Measurements from ENCODE around the gene TPX2. TPM values are rescaled to one million over a fixed set of nuclear protein-coding genes. Genes with fewer than 3 reads are reported as not detected.

The TPX2 gene
- total RNA-seq, 6 donors from 2014 or later: 1.0 to 6.7 (median 3.8) TPM

- TF ChIP-seq CTCF (IDR thresholded peaks at IDR 0.05) (no peak), EP300 (IDR thresholded peaks at IDR 0.05) (no peak), POLR2A (IDR thresholded peaks at IDR 0.05) (no peak), POLR2AphosphoS5 (IDR thresholded peaks at IDR 0.05) (no peak)
- Histone ChIP-seq H3K9me3 (no peaks in the 10 kb centered on the region), H3K27me3 (no peaks in the 10 kb centered on the region), H3K4me1 (peaks cover 73 to 86% (median 82%) of the 10 kb centered on the region in 4 donors), H3K36me3 (peaks cover 0 to 65% (median 10%) of the 10 kb centered on the region in 4 donors), H3K27ac (peak overlapping the region; percentile 95 to 99 (median 99)), H3K4me3 (peak overlapping the region in 2 of 4 donors; percentile 77 to 85)
- ATAC-seq (ENCODE audit: low FRiP score in 2 of 2) (no peak), DNase-seq (no peak)
- WGBS, 2 donors: 62 to 78% methylated on average over 5 of the region's 5 CpGs
Measured at GRCh38 chr20:31716818-31717477, 22.1 kb upstream of the TPX2 start.

GRCh38 chr20:31717478-31718201 is 21.4 kb upstream of the TPX2 start:
- Histone ChIP-seq H3K36me3 (peaks cover 0 to 65% (median 10%) of the 10 kb centered on the region in 4 donors), H3K4me1 (peaks cover 67 to 79% (median 75%) of the 10 kb centered on the region in 4 donors), H3K27me3 (no peaks in the 10 kb centered on the region), H3K27ac (peak overlapping the region; percentile 95 to 99 (median 99)), H3K9me3 (no peaks in the 10 kb centered on the region), H3K4me3 (peak overlapping the region in 3 of 4 donors; percentile 66 to 85 (median 77))
- DNase-seq (no peak), ATAC-seq (ENCODE audit: low FRiP score in 2 of 2) (no peak)
- 55 to 74% methylated on average over 6 of the region's 6 CpGs for WGBS, 2 donors
- TF ChIP-seq POLR2A (IDR thresholded peaks at IDR 0.05): no peak
- TF ChIP-seq POLR2AphosphoS5 (IDR thresholded peaks at IDR 0.05): no peak
- no peak for TF ChIP-seq EP300 (IDR thresholded peaks at IDR 0.05)
- TF ChIP-seq CTCF (IDR thresholded peaks at IDR 0.05): no peak

- peaks cover 54 to 64% (median 61%) of the 10 kb centered on the region in 4 donors for H3K4me1 ChIP-seq
- H3K4me3 ChIP-seq: peak overlapping the region; percentile 63 to 85 (median 72)
- peak in 1 of 2 donors; percentile 37 for ATAC-seq (ENCODE audit: low FRiP score in 2 of 2)
- no peaks in the 10 kb centered on the region for H3K27me3 ChIP-seq
- DNase-seq: peak in 1 of 2 donors; percentile 52
- peaks cover 0 to 60% (median 8%) of the 10 kb centered on the region in 4 donors for H3K36me3 ChIP-seq
- WGBS, 2 donors: 26 to 29% methylated on average over 6 of the region's 6 CpGs
- H3K9me3 ChIP-seq: no peaks in the 10 kb centered on the region
- H3K27ac ChIP-seq: peak overlapping the region; percentile 99
- TF ChIP-seq EP300 (IDR thresholded peaks at IDR 0.05) (no peak), CTCF (IDR thresholded peaks at IDR 0.05) (peak in 1 of 6 experiments; percentile 14), POLR2AphosphoS5 (IDR thresholded peaks at IDR 0.05) (peak; percentile 20 to 27), POLR2A (IDR thresholded peaks at IDR 0.05) (peak in 3 of 4 donors; percentile 23 to 43 (median 42))
Measured at GRCh38 chr20:31718952-31719643, 20.0 kb upstream of the TPX2 start.

GRCh38 chr20:31719644-31720485 is 19.2 kb upstream of the TPX2 start:
- Histone ChIP-seq H3K4me1 (peaks cover 47 to 58% (median 53%) of the 10 kb centered on the region in 4 donors), H3K27ac (peak overlapping the region; percentile 99)
- peak in 1 of 2 donors; percentile 48 for TF ChIP-seq POLR2AphosphoS5 (IDR thresholded peaks at IDR 0.05)
- TF ChIP-seq EP300 (IDR thresholded peaks at IDR 0.05): peak in 1 of 4 donors; percentile 39
- TF ChIP-seq CTCF (IDR thresholded peaks at IDR 0.05): no peak
- peak in 2 of 4 donors; percentile 2 to 45 for TF ChIP-seq POLR2A (IDR thresholded peaks at IDR 0.05)

More at GRCh38 chr20:31719644-31720485, 19.2 kb upstream of the TPX2 start:
- ATAC-seq (ENCODE audit: low FRiP score in 2 of 2) (no peak), DNase-seq (no peak)
- 42 to 45% methylated on average over 2 of the region's 2 CpGs for WGBS, 2 donors
- peak overlapping the region; percentile 63 to 85 (median 72) for H3K4me3 ChIP-seq
- H3K27me3 ChIP-seq: no peaks in the 10 kb centered on the region
- no peaks in the 10 kb centered on the region for H3K9me3 ChIP-seq
- peaks cover 0 to 52% (median 6%) of the 10 kb centered on the region in 4 donors for H3K36me3 ChIP-seq
